NCI-H2196 treated with DMSO at 0.1 percent for 48 hours (cell line): Measurements from ENCODE around the gene CDCP2.
A peak's percentile ranks its signal among the peaks of the same experiment; 100 is the strongest.

ENCODE experiments used
- DNase-seq: peaks from one replicate; lab custom pipeline; 2025; ENCODE audit not compliant: unreplicated experiment; lab: John Stamatoyannopoulos, UW

CDCP2 gene

DNA sequence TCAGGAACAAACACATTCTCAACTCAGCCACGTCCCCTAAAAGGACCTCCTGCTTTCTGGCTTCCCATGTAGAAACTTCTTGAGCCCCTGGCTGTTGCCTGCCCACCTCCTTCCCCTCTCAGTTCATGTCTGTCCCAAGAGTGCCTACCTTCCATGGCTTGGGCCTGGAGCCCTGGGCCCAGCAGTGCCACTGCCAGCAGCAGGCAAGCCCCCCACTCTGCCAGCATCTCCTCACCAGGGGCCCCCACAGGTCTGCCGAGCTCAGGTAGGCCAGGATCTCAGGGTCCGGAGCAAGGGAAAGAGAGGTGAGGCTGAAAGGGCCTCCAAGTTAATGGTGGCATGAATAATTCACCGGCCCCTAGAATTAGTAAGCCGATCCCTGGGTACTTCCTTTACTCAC, at the start of gene CDCP2:
Gene CDCP2, minus strand, starts transcription at position 305 of the 400 bp plus-strand sequence. Its CDS starts 78 bp downstream, at position 227.
- DNase-seq, result no peak

DNA sequence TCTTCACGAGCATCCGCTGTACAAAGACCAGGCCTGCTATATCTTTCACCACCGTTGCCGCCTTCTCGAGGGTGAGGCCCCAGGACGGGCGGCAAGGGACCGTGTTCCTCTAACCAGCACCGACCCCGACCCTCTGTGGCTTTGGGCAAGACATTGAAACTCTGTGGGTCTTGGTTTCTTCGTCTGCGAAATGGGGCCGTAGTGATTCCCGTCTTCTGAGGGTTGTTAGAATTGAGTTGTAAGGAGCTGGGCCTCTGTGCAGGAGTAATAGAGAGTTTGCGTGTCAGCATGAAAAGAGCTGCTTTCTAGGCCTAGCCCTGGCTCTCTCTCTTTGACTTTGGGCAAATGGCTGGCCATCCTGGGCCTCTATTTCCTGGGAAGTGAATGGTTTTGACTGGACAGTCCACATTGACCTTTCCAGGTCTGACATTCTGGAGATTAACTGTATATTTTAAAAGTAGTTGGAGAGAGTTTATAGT, 47.8 kb upstream of the CDCP2 start:
- no peak for DNase-seq

- DNase-seq, result peak; percentile 93
Observed at GRCh38 chr1:54199765-54200518, 47.1 kb upstream of the CDCP2 start, which contains the start of the genes CYB5RL and MRPL37. TSS of gene CYB5RL (minus strand) at chr1:54200030. CDS start at chr1:54195616, 4,414 bp downstream. TSS of gene MRPL37 (plus strand) at chr1:54200167. CDS start at chr1:54200244, 77 bp downstream.

GRCh38 chr1:54199151-54199764, 46.5 kb upstream of the CDCP2 start:
- DNase-seq, result no peak

- DNase-seq, result no peak
Observed at GRCh38 chr1:54193453-54193852, 40.7 kb upstream of the CDCP2 start.

DNA sequence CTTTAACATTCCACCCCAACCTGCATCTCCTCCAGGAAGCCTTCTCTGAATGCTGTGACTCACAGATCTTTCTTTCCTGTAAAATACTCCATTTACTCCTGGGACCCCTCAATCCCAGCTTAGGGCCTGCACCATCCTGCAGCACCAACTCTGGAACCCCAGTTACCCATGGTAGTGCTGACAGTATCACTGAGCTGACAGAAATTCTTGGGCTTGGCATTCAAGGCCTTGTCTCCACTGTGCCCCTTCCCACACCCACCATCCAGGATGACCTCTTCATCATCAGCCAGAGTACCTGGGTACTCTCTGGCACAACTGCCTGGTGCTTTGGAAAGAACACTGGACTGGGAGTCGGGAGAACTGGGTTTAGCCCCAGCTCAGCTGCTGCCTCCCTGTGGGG, 38.7 kb upstream of the CDCP2 start:
- no peak for DNase-seq

DNA sequence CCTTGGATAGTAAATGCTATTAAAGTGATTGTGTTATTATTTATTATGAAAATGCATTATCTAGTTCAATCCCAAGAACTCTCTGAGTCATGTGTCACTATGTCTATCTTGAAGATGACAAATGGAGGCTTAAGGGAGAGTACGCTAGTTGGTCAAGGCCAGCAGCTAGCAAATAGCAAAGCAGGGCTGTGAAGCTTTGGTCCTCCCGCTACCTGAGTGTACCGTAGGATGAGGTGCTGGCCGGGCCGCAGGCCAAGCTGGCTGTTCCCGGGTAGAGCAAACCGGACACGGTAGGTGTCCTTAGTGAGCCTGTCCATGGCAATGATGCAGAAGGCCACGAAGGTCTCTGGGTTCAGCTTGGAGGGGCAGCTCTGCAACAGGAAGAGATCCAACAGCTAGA, 37.7 kb upstream of the CDCP2 start:
- no peak for DNase-seq

DNA sequence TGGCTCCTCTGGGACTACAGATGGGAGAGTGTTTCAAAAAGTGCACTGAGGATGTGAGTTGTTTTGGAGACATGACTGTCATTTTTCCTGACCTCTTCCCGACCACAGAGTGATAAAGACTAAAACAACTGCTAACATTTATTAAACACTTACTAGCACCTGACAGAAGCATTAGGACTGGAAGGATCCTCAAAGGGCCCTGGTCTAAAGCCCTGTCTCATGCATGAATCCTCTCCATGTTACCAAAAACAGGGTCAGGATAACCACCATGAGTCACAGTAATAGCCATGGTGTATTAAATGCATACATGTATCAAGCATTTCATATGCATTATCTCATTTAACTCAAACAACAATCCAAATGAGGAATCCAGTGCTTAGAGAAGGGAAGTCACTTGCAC, 35.5 kb upstream of the CDCP2 start:
- DNase-seq, result no peak

- DNase-seq, result no peak
Observed at GRCh38 chr1:54186056-54186455, 33.3 kb upstream of the CDCP2 start.

GRCh38 chr1:54180701-54181360, 28.0 kb upstream of the CDCP2 start:
- DNase-seq, result no peak

DNA sequence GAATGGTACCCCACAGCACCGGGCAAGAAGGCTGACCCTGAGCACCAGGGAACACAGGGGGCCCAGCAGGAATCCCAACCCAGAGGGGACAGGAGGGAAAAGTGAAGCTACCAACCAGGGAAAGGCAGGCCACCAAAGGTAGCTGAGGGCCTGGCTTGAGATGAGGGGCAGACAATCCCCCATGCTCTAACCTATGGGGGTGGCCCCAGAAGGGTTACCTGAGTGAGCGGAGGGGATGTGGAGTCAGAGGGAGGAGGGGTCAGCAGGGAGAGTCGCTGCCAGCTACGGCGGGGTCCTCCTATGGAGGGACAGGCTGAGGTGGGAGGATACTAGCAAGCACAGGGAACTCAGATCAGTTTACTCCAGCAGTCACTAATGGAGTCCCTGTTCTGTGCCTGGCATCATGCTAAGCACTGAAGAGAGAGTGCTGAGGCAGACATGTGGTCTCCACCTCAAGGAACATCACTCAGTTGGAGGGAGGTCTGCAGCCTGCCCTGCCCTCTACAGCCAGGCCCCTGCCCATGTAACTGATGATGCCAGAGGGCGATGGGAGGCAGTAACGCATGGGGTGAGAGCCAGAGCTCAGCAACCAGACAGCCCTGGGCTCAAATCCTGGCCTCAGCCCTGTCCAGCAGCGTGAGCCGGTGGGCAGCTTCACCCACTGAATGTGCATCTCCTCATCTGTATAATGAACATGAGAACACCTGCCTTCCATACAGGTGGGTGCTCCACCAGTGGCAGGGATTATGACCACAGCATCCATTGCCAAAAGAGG, 25.7 kb upstream of the CDCP2 start:
- no peak for DNase-seq

DNA sequence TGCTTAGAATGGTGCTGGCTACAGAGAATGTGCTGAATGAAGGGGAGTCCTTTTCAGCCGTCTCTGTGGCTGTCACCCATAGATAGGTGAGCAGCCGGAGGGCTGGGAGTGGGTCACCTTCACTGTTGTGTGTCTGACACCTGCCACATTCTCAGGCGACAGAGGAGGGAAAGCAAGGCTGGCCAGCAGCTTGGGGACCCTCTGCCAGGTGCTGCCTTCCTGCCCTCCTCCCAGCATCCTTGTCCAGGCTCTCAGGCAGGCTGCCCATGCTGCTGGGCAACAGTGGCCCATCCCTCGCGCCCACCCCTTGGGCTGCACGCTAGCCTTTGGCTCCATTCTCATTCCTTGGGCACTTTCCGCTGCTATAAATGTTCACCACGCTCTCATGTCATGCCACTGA, 24.9 kb upstream of the CDCP2 start:
- no peak for DNase-seq

GRCh38 chr1:54176621-54177327, 24.0 kb upstream of the CDCP2 start:
- DNase-seq, result no peak

DNA sequence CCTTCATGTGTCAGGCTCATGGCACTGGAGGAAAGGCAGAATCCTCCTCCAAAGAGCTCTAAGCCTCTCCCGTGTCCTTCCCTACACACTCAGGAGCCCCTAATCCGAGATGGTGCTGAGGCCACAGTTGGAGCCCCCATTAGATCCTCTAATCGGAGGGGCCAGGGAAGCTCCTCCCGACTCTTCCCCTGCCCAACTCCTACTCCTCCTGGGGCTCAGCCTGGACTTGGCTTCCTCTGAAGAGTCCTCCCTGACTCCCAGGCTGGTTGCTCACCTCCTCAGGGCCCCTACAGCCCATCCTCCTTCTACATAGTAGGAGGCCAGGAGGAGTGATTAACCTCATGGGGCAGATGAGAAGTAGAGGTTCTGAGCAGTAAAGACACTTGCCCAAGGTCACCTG, 21.3 kb upstream of the CDCP2 start:
- no peak for DNase-seq

GRCh38 chr1:54173681-54174080, 20.9 kb upstream of the CDCP2 start:
- no peak for DNase-seq

DNA sequence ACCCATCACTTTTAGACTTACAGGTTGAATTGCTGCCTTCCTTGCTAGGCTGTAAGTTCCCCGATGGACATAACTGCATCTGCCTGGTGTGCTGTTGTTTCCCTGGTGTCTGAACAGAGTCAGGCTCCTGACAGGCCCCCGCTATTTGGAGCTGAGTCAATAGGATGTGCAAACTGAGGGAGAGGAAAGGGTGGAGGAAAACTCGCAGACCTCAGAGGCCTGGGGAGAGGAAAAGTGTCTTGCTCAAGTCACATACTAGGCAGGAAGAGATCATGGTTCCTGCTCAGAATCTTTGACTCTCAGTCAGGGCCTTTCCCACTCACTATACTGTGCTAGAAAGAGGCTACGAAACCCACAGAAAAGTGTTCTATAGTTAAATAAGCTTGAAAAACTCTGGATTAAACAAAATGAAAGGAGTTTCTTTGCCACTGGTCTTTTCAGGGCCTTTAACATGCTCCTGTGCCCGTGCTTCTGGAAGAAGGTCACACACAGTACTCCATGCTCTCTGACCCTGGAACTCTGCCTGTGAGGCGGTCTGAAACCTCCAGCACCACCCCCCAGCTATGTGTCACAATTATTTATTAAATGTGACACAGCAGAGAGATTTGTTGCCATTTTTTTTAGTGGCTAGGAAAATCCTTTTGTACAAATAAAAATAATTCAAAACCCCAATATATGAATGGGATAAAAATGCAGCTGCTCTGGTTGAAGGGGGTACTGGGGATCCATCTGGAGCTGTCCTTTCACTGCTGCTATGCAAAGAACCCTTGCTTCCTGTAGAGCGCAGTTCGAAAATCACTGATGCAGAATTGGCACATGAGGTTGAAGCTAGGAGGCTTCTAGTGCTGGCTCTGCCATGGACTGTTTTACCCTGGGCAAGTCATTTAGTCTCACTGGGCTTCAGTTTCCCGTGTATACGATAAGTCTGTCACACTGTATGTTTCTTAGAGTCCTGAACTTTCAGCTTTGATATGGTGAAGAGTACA, 20.1 kb upstream of the CDCP2 start:
- no peak for DNase-seq

DNA sequence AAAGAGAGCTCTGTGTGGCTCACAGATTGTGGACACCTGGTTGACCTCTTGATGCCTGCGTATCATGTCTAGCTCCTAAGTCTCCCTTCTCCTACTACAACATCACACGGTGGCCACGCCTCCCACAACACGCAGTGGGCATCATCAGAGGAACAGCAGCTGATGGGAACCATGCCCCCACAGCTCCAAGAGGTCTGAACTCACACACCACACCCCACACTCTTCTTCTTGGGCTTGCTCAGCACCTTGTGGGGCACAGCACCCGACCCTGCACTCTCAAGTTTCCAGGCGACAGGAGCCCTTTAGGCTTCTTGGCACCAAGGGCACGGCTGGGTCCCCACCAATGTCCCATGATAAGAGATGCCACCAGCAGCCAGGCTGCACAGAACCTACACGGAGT, 18.8 kb upstream of the CDCP2 start:
- no peak for DNase-seq

DNA sequence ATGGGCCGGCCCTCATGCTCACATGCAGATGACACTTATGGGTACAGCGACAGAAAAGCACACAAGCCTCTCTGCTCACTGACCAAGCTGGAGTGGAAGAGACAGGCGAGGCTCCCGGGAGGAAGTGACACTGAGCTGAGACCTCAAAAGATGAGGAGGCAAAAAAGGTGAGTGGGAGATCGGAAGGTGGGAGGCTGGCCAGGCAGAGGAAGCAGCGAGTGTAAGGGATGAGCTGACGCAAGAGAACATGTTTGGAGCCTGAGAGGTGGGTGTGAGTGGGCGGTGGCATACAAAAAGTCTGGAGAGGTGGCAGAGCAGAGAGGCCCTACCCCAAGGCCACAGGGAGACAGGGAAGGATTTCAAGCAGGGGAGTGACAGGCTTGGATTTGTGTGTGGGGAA, 18.2 kb upstream of the CDCP2 start:
- no peak for DNase-seq

DNA sequence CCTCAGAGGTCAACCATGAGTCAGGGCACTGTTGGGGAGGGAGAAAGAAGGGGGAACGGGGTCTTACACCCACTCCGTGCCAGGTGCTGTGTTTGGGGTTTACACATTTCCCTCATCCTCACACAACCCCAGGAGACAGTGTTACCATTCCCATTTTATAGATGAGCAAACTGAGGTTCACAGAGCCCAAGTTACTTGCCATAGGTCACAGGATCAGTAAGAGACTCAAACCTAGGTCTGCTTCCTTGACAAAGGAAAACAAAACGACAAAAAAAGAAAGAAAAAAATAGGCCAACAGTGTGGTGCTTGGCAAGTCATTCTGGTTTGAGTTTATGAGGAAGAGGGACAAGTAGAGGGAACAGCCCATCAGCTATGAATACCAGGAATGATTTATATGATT, 16.3 kb upstream of the CDCP2 start:
- no peak for DNase-seq
